ENCODE results near the gene BOLA2B.
"Not testable (repeated sequence)": the region's sequence is repeated elsewhere in the genome, so short reads cannot be mapped to it uniquely, and the experiment has no call there.

- TF ChIP-seq TCF4 (CRISPR knock-in tag; IDR thresholded peaks at IDR 0.05; ENCODE audit: borderline replicate concordance); OSR1 (CRISPR knock-in tag; IDR thresholded peaks at IDR 0.05); CSDC2 (CRISPR knock-in tag; IDR thresholded peaks at IDR 0.05); ZNF70 (CRISPR knock-in tag; IDR thresholded peaks at IDR 0.05); ZC3H10 (CRISPR knock-in tag; IDR thresholded peaks at IDR 0.05); RARB (CRISPR knock-in tag; IDR thresholded peaks at IDR 0.05): not testable (repeated sequence)
- TF ChIP-seq, protein P1, sequence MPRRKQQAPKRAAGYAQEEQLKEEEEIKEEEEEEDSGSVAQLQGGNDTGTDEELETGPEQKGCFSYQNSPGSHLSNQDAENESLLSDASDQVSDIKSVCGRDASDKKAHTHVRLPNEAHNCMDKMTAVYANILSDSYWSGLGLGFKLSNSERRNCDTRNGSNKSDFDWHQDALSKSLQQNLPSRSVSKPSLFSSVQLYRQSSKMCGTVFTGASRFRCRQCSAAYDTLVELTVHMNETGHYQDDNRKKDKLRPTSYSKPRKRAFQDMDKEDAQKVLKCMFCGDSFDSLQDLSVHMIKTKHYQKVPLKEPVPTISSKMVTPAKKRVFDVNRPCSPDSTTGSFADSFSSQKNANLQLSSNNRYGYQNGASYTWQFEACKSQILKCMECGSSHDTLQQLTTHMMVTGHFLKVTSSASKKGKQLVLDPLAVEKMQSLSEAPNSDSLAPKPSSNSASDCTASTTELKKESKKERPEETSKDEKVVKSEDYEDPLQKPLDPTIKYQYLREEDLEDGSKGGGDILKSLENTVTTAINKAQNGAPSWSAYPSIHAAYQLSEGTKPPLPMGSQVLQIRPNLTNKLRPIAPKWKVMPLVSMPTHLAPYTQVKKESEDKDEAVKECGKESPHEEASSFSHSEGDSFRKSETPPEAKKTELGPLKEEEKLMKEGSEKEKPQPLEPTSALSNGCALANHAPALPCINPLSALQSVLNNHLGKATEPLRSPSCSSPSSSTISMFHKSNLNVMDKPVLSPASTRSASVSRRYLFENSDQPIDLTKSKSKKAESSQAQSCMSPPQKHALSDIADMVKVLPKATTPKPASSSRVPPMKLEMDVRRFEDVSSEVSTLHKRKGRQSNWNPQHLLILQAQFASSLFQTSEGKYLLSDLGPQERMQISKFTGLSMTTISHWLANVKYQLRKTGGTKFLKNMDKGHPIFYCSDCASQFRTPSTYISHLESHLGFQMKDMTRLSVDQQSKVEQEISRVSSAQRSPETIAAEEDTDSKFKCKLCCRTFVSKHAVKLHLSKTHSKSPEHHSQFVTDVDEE (CRISPR knock-in tag; IDR thresholded peaks at IDR 0.05): not testable (repeated sequence)
- TF ChIP-seq, protein P2, sequence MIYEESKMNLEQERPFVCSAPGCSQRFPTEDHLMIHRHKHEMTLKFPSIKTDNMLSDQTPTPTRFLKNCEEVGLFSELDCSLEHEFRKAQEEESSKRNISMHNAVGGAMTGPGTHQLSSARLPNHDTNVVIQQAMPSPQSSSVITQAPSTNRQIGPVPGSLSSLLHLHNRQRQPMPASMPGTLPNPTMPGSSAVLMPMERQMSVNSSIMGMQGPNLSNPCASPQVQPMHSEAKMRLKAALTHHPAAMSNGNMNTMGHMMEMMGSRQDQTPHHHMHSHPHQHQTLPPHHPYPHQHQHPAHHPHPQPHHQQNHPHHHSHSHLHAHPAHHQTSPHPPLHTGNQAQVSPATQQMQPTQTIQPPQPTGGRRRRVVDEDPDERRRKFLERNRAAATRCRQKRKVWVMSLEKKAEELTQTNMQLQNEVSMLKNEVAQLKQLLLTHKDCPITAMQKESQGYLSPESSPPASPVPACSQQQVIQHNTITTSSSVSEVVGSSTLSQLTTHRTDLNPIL (CRISPR knock-in tag; IDR thresholded peaks at IDR 0.05; ENCODE audit: low read depth): not testable (repeated sequence)
Measured at GRCh38 chr16:30191158-30191557, 2.3 kb downstream of the BOLA2B start.
